ENCODE data around the gene ERCC3. TPM values are rescaled to one million over a fixed set of nuclear protein-coding genes. Genes with fewer than 3 reads are reported as not detected.

ERCC3 gene
- 60.0 and 60.8 TPM in 2 replicates for total RNA-seq (2021)
- long read RNA-seq, transcript ERCC3-201 (15 exons, 2,750 nt) = major isoform, 284 of 403 reads
- long read RNA-seq, partial matches to known transcripts = 28 of 403 reads
- long read RNA-seq, other reads (novel, unspliced or antisense) = 80 of 403 reads

- Mint-ChIP-seq H3K27ac (peak within 1 kb of the TSS; percentile 96 to 98 (median 98)), H3K36me3 (ENCODE audit: insufficient read depth in 1 of 3, low read depth in 3 of 3) (peaks cover 20 to 50% (median 42%) of the 10 kb centered on the region in 3 experiments), H3K4me1 (peaks cover 4 to 20% of the 10 kb centered on the region in 2 experiments), H3K4me3 (peak within 1 kb of the TSS; percentile 90 to 94), H3K9me3 (peaks cover 0 to 3% of the 10 kb centered on the region in 2 experiments; a peak in 1 of 5 replicates), H3K27me3 (ENCODE audit: low read depth) (no peaks in the 10 kb centered on the region)
- Histone ChIP-seq H3K4me2 (ENCODE audit: insufficient read depth, insufficient read length, low read length) (peak within 1 kb of the TSS; percentile 82), H4K91ac (ENCODE audit: insufficient read length, low read depth, low read length) (no peak within 1 kb of the TSS), H2BK120ac (ENCODE audit: low read depth, low read length, poor library complexity, severe bottlenecking) (peak within 1 kb of the TSS; percentile 2), H3K56ac (ENCODE audit: insufficient read length, low read depth, low read length) (no peak within 1 kb of the TSS), H3K23ac (ENCODE audit: insufficient read length, low read depth, low read length) (no peak within 1 kb of the TSS), H2BK5ac (ENCODE audit: insufficient read length, low read length) (peak within 1 kb of the TSS; percentile 4), H3K23me2 (ENCODE audit: insufficient read length, low read depth, low read length, poor library complexity, severe bottlenecking) (peaks cover 7% of the 10 kb centered on the region), H2BK20ac (ENCODE audit: low read depth, low read length, poor library complexity, severe bottlenecking) (no peak within 1 kb of the TSS), H3K4ac (ENCODE audit: low read depth, low read length) (no peak within 1 kb of the TSS; the same call in 1 of the 2 replicates), H3K9ac (ENCODE audit: extremely low read depth, insufficient read length, low read length) (peak within 1 kb of the TSS; percentile 88), H2AFZ (ENCODE audit: low read length) (no peak within 1 kb of the TSS), H2AK5ac (ENCODE audit: insufficient read length, low read length) (no peak within 1 kb of the TSS), H2BK15ac (ENCODE audit: low read depth, low read length) (no peak within 1 kb of the TSS), H3K79me2 (ENCODE audit: insufficient read depth, low read length) (no peaks in the 10 kb centered on the region), H3K9me3 (ENCODE audit: control insufficient read depth, low read depth, low read length) (no peaks in the 10 kb centered on the region), H3K27me3 (ENCODE audit: insufficient read depth, low read length) (no peaks in the 10 kb centered on the region), H4K20me1 (ENCODE audit: control insufficient read depth, insufficient read depth, insufficient read length) (no peaks in the 10 kb centered on the region), H3K27ac (ENCODE audit: insufficient read length, low read depth, low read length) (peak within 1 kb of the TSS; percentile 69), H3K4me1 (ENCODE audit: insufficient read depth, low read length) (no peaks in the 10 kb centered on the region), H3T11ph (ENCODE audit: low read length) (peak within 1 kb of the TSS; percentile 21), H3K14ac (ENCODE audit: insufficient read depth, low read length) (peak within 1 kb of the TSS; percentile 96), H4K8ac (replicated peaks; ENCODE audit: insufficient read length, low read depth, low read length) (no peak within 1 kb of the TSS), H3K18ac (ENCODE audit: insufficient read length, low read depth, low read length) (peak within 1 kb of the TSS; percentile 80), H2BK12ac (ENCODE audit: insufficient read length, low read depth, low read length) (peak within 1 kb of the TSS; percentile 35), H3K79me1 (ENCODE audit: insufficient read depth, low read depth, low read length, poor library complexity, severe bottlenecking) (no peaks in the 10 kb centered on the region), H4K5ac (ENCODE audit: insufficient read length, low read depth, low read length) (no peak within 1 kb of the TSS)
- no peak for TF ChIP-seq CTCF (conservative IDR thresholded peaks at IDR 0.05)
- no CpG with 5 or more reads among the region's 55 CpGs for WGBS (ENCODE audit: extremely low coverage, insufficient read length, low lambda C conversion rate)
- peak; percentile 92 for DNase-seq
Observed at GRCh38 chr2:127293748-127294562, at the start of gene ERCC3. Gene ERCC3, minus strand, starts transcription at chr2:127294144. Its CDS starts 63 bp downstream, at chr2:127294081.
